ENCODE results near the gene SLC26A9.

SLC26A9 gene

DNA sequence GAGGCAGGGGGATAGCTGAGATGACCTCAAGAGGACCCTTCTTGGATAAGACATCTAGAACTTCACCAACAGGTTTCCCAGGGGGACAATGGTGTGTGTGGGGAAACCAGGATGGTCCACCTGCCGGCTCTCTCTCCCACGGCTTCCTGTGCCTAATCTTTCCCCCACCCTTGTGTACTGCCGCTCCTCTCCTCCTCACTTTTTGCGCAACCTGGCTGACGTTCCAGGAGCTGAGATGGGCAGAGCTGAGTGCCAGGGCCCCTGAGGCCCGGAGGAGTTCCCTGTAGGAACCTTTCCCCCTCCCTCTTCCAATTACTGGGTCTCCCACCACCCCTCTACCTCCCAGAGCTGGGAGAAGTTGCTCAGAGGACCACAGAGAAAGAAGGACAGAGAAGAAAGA lies 6.9 kb downstream of the SLC26A9 start:
- Histone ChIP-seq H3K9ac (ENCODE audit: low read depth in 1 of 2, low read length in 2 of 2) (no peak overlapping the region), H3K4me3 (ENCODE audit: low read length in 2 of 2) (no peak overlapping the region), H3K4me1 (ENCODE audit: control insufficient read depth in 2 of 2, insufficient read depth in 2 of 2, low read length in 2 of 2) (no peaks in the 10 kb centered on the region), H3K27me3 (ENCODE audit: control insufficient read depth in 2 of 2, insufficient read depth in 2 of 2, low read length in 2 of 2) (peaks cover 5 to 15% of the 10 kb centered on the region in 2 donors), H3K9me3 (ENCODE audit: control insufficient read depth in 2 of 2, low read length in 2 of 2) (no peaks in the 10 kb centered on the region), H3K36me3 (ENCODE audit: control insufficient read depth in 2 of 2, insufficient read depth in 2 of 2, low read length in 2 of 2) (no peaks in the 10 kb centered on the region), H3K27ac (ENCODE audit: low read depth in 2 of 2, low read length in 2 of 2) (no peak overlapping the region)

DNA sequence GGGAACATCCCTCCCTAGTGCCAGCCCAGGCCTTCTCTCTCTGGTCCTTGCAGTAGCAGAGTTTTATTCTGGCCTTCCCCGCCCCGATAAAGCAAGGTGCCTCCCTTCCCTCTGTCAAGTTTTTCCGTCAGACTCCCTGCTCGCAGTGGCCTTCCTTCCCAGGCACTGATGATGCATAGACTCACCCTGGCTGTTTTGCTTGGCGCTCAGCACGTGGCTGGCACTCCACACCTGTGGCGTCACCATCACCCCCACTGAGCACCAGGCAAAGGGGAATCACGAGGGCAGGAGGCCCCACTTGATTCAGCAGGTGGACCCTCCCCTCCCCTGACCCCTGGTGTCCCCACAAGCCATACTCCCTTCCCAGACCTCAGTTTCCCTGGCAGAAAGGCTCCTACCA lies 7.4 kb downstream of the SLC26A9 start:
- H3K27ac ChIP-seq (ENCODE audit: low read depth in 2 of 2, low read length in 2 of 2), result no peak overlapping the region
- H3K4me3 ChIP-seq (ENCODE audit: low read length in 2 of 2), result no peak overlapping the region
- H3K4me1 ChIP-seq (ENCODE audit: control insufficient read depth in 2 of 2, insufficient read depth in 2 of 2, low read length in 2 of 2), result no peaks in the 10 kb centered on the region

DNA sequence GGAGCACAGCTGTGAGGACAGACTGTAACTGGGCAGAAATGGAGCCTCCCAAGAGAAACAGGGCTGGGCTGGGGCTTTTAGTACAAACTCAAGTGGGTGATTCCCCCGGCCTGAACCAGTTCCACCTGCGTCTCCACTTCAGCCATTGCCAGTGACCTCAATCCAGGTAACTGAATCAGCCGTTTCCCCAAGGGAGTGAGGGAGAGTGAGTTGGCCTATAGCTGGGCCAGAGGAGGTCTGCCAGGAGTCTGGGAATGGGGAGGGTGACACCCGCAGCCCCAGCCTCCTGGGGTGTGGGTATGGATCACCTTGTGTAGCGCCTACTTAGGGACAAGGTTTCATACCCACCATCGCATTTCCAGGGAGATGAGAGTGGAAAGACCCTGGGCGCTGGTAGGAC lies 8.5 kb downstream of the SLC26A9 start:
- no peak overlapping the region for H3K27ac ChIP-seq (ENCODE audit: low read depth in 2 of 2, low read length in 2 of 2)
- H3K27me3 ChIP-seq (ENCODE audit: control insufficient read depth in 2 of 2, insufficient read depth in 2 of 2, low read length in 2 of 2), result peaks cover 5 to 15% of the 10 kb centered on the region in 2 donors
- H3K9me3 ChIP-seq (ENCODE audit: control insufficient read depth in 2 of 2, low read length in 2 of 2), result no peaks in the 10 kb centered on the region
- no peaks in the 10 kb centered on the region for H3K36me3 ChIP-seq (ENCODE audit: control insufficient read depth in 2 of 2, insufficient read depth in 2 of 2, low read length in 2 of 2)
- no peaks in the 10 kb centered on the region for H3K4me1 ChIP-seq (ENCODE audit: control insufficient read depth in 2 of 2, insufficient read depth in 2 of 2, low read length in 2 of 2)
- no peak overlapping the region for H3K4me3 ChIP-seq (ENCODE audit: low read length in 2 of 2)
- H3K9ac ChIP-seq (ENCODE audit: low read depth in 1 of 2, low read length in 2 of 2), result no peak overlapping the region

More for the DNA sequence above, 7.4 kb downstream of the SLC26A9 start:
- Histone ChIP-seq H3K27me3 (ENCODE audit: control insufficient read depth in 2 of 2, insufficient read depth in 2 of 2, low read length in 2 of 2) (peaks cover 5 to 15% of the 10 kb centered on the region in 2 donors), H3K36me3 (ENCODE audit: control insufficient read depth in 2 of 2, insufficient read depth in 2 of 2, low read length in 2 of 2) (no peaks in the 10 kb centered on the region), H3K9me3 (ENCODE audit: control insufficient read depth in 2 of 2, low read length in 2 of 2) (no peaks in the 10 kb centered on the region), H3K9ac (ENCODE audit: low read depth in 1 of 2, low read length in 2 of 2) (no peak overlapping the region)

DNA sequence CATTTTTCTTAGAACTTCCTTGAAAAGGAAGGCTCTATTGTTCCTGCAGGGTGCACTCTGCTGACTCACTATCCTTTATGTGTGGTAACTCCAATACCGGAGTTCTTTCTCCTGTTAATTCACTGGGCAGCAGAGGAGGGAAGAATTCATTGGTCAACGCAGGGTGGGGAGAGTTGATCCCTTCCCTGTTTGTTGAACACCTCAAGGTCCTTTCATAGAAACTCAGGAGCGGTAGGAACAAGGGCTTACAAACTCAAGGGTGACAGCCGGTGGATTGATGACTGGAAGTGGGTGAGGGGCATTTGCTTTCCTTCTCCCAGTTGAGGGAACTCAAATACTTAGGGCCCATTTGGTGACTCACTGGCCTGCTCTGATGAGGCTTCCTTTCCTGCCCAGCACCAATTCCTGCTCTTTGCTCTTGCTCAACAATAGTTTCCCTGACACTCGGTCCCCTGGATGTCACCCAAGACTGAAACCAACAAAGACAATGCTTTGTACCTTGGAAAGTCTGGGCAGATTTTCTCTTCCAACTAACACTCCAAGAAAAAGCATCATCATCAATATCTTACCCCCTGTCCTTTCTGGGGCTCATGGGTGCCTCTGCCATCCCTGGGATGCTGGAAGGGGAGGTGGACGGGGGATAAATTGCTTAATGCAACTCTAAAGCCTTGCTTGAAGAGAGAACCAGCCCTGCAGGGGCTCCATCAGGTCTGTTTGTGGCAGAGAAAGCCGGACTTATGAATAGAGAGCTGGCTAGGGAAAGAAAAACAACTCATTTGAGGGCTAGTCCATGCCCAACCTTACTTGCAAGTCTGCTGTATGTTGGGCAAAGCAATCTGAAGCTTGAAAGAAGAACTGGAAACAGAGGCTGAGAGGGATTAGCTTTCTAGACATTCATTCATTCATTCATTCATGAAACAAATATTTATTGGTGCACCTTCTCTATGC lies 9.3 kb downstream of the SLC26A9 start:
- no peak overlapping the region for H3K9ac ChIP-seq (ENCODE audit: low read depth in 1 of 2, low read length in 2 of 2)
- no peaks in the 10 kb centered on the region for H3K36me3 ChIP-seq (ENCODE audit: control insufficient read depth in 2 of 2, insufficient read depth in 2 of 2, low read length in 2 of 2)
- H3K9me3 ChIP-seq (ENCODE audit: control insufficient read depth in 2 of 2, low read length in 2 of 2), result no peaks in the 10 kb centered on the region
- peaks cover 5 to 15% of the 10 kb centered on the region in 2 donors for H3K27me3 ChIP-seq (ENCODE audit: control insufficient read depth in 2 of 2, insufficient read depth in 2 of 2, low read length in 2 of 2)
- no peaks in the 10 kb centered on the region for H3K4me1 ChIP-seq (ENCODE audit: control insufficient read depth in 2 of 2, insufficient read depth in 2 of 2, low read length in 2 of 2)
- H3K27ac ChIP-seq (ENCODE audit: low read depth in 2 of 2, low read length in 2 of 2), result no peak overlapping the region
- no peak overlapping the region for H3K4me3 ChIP-seq (ENCODE audit: low read length in 2 of 2)

DNA sequence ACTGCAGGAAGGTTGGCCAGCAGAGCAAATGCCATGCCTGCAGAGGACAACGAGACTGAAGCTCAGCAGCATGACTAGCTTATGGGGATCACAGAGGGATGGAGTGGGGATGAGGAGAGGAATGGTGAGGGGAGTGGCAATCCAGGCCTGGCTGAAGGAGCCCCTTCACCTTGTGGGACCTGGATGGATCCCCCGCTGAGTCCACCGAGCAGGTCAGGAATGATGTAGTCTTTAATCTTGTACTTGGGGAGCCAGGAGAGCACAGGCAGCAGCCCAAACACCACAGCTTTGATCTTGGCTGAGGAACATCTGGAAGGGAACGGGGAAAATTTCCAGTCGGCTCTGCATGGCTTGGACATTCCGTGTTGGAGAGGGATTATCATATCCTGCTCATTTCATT lies 10.5 kb downstream of the SLC26A9 start:
- Histone ChIP-seq H3K36me3 (ENCODE audit: control insufficient read depth in 2 of 2, insufficient read depth in 2 of 2, low read length in 2 of 2) (no peaks in the 10 kb centered on the region), H3K9me3 (ENCODE audit: control insufficient read depth in 2 of 2, low read length in 2 of 2) (no peaks in the 10 kb centered on the region), H3K27ac (ENCODE audit: low read depth in 2 of 2, low read length in 2 of 2) (no peak overlapping the region), H3K27me3 (ENCODE audit: control insufficient read depth in 2 of 2, insufficient read depth in 2 of 2, low read length in 2 of 2) (peaks cover 5 to 15% of the 10 kb centered on the region in 2 donors), H3K9ac (ENCODE audit: low read depth in 1 of 2, low read length in 2 of 2) (no peak overlapping the region), H3K4me1 (ENCODE audit: control insufficient read depth in 2 of 2, insufficient read depth in 2 of 2, low read length in 2 of 2) (no peaks in the 10 kb centered on the region), H3K4me3 (ENCODE audit: low read length in 2 of 2) (no peak overlapping the region)

DNA sequence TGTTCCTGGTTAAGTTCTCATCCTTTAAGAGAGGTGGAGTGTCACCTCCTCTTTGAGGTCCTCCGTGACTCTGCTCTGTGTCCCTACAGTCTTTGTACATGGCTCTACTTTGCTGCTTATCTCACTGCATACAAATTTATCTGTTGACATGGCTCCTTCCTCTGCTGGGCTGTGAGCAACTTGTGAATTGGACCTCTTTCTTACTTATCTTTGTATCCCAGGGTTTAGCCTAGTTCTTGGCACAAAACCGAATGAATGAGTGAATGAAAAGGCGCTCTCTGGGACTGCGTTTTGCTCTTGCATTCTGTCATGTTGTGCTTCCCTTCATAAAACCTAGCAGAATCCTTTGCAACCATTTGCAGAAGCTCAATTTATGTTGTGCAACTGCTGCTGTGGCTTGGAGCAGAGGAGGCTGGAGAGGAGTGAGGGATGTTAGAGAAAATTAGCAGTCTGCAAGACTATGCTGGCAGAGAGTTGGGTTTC lies 12.4 kb downstream of the SLC26A9 start:
- peaks cover 5 to 12% of the 10 kb centered on the region in 2 donors for H3K27me3 ChIP-seq (ENCODE audit: control insufficient read depth in 2 of 2, insufficient read depth in 2 of 2, low read length in 2 of 2)
- H3K9me3 ChIP-seq (ENCODE audit: control insufficient read depth in 2 of 2, low read length in 2 of 2), result no peaks in the 10 kb centered on the region
- H3K4me1 ChIP-seq (ENCODE audit: control insufficient read depth in 2 of 2, insufficient read depth in 2 of 2, low read length in 2 of 2), result no peaks in the 10 kb centered on the region
- H3K9ac ChIP-seq (ENCODE audit: low read depth in 1 of 2, low read length in 2 of 2), result no peak overlapping the region
- H3K27ac ChIP-seq (ENCODE audit: low read depth in 2 of 2, low read length in 2 of 2), result no peak overlapping the region
- H3K36me3 ChIP-seq (ENCODE audit: control insufficient read depth in 2 of 2, insufficient read depth in 2 of 2, low read length in 2 of 2), result no peaks in the 10 kb centered on the region
- no peak overlapping the region for H3K4me3 ChIP-seq (ENCODE audit: low read length in 2 of 2)

DNA sequence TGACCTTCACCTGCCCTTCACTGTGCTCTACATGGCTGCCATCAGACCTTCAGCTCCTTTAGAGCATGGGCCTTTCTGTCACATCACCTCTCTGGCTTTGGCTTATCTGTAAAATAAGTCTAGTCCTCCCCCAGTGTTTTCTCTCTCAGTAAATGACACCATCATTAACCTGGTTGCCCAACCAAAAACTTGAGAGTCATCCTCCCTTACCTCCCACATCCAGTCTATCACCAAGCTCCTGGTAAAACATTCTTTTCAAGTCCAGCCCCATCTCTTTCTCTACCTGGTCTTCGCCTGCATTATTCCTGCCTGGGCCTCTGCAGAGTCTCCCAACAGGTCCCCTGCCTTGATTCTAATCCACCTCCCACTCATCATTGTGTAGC lies 13.1 kb downstream of the SLC26A9 start:
- no peaks in the 10 kb centered on the region for H3K9me3 ChIP-seq (ENCODE audit: control insufficient read depth in 2 of 2, low read length in 2 of 2)
- no peak overlapping the region for H3K4me3 ChIP-seq (ENCODE audit: low read length in 2 of 2)
- H3K4me1 ChIP-seq (ENCODE audit: control insufficient read depth in 2 of 2, insufficient read depth in 2 of 2, low read length in 2 of 2), result no peaks in the 10 kb centered on the region
- H3K36me3 ChIP-seq (ENCODE audit: control insufficient read depth in 2 of 2, insufficient read depth in 2 of 2, low read length in 2 of 2), result no peaks in the 10 kb centered on the region
- peaks cover 3 to 10% of the 10 kb centered on the region in 2 donors for H3K27me3 ChIP-seq (ENCODE audit: control insufficient read depth in 2 of 2, insufficient read depth in 2 of 2, low read length in 2 of 2)
- H3K27ac ChIP-seq (ENCODE audit: low read depth in 2 of 2, low read length in 2 of 2), result no peak overlapping the region
- no peak overlapping the region for H3K9ac ChIP-seq (ENCODE audit: low read depth in 1 of 2, low read length in 2 of 2)

DNA sequence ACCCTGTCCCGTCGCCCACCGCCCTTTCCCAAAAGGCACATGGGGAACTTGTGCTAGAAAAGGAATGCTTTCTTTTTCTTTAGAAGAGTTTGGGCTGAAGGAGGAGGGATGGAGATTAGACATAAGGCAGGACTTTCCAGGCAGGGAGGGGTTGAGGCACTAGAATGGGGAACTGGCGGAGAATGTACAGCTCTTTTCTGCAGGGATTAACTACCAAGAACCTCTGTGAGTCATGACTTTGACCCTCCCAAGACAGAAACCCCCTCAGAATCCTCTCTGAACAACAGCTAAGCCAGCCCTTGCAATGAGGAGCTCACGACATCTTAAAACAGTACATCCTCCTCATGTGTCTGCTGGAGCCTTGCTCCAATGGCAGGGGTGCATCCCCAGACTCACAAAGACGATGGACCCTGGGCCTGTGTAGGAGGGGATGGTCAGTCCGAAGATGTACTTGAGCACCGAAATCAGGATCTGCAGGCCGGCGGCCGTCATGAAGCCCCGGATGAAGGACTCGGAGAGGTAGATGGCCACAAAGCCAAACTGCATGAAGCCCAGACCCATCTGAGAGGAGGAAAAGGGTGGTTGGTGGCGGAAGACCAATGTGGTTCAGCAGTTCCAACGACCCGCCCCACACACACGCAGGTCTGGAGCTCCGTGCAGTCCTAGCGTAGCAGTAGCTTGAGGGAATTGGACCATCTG lies 13.6 kb downstream of the SLC26A9 start:
- Histone ChIP-seq H3K36me3 (ENCODE audit: control insufficient read depth in 2 of 2, insufficient read depth in 2 of 2, low read length in 2 of 2) (no peaks in the 10 kb centered on the region), H3K4me1 (ENCODE audit: control insufficient read depth in 2 of 2, insufficient read depth in 2 of 2, low read length in 2 of 2) (no peaks in the 10 kb centered on the region), H3K9ac (ENCODE audit: low read depth in 1 of 2, low read length in 2 of 2) (no peak overlapping the region)

DNA sequence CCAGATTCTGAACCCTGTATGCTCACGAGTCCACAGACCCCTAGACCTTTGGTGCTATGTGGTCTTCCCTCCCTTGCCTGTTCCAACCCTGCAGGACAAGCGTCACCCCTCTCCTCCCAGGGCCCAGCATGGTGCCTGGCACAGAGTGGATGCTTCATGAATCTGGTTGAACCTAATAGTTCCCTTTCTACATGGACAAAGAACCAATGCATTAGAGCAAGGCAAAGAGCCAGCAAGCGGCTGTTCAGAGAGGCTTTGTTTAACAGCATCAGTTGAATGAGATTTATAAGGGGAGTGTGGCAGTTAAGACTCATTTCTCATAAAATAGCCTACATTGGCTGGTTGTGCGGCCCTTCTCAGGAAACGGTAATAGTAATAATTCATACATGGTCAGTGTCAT lies 14.9 kb downstream of the SLC26A9 start:
- Histone ChIP-seq H3K27me3 (ENCODE audit: control insufficient read depth in 2 of 2, insufficient read depth in 2 of 2, low read length in 2 of 2) (peaks cover 0 to 7% of the 10 kb centered on the region in 2 donors), H3K36me3 (ENCODE audit: control insufficient read depth in 2 of 2, insufficient read depth in 2 of 2, low read length in 2 of 2) (no peaks in the 10 kb centered on the region), H3K9me3 (ENCODE audit: control insufficient read depth in 2 of 2, low read length in 2 of 2) (no peaks in the 10 kb centered on the region), H3K9ac (ENCODE audit: low read depth in 1 of 2, low read length in 2 of 2) (no peak overlapping the region), H3K27ac (ENCODE audit: low read depth in 2 of 2, low read length in 2 of 2) (no peak overlapping the region), H3K4me1 (ENCODE audit: control insufficient read depth in 2 of 2, insufficient read depth in 2 of 2, low read length in 2 of 2) (no peaks in the 10 kb centered on the region), H3K4me3 (ENCODE audit: low read length in 2 of 2) (no peak overlapping the region)

More for the DNA sequence above, 13.6 kb downstream of the SLC26A9 start:
- H3K27me3 ChIP-seq (ENCODE audit: control insufficient read depth in 2 of 2, insufficient read depth in 2 of 2, low read length in 2 of 2), result peaks cover 0 to 10% of the 10 kb centered on the region in 2 donors
- no peak overlapping the region for H3K27ac ChIP-seq (ENCODE audit: low read depth in 2 of 2, low read length in 2 of 2)
- H3K4me3 ChIP-seq (ENCODE audit: low read length in 2 of 2), result no peak overlapping the region
- H3K9me3 ChIP-seq (ENCODE audit: control insufficient read depth in 2 of 2, low read length in 2 of 2), result no peaks in the 10 kb centered on the region

DNA sequence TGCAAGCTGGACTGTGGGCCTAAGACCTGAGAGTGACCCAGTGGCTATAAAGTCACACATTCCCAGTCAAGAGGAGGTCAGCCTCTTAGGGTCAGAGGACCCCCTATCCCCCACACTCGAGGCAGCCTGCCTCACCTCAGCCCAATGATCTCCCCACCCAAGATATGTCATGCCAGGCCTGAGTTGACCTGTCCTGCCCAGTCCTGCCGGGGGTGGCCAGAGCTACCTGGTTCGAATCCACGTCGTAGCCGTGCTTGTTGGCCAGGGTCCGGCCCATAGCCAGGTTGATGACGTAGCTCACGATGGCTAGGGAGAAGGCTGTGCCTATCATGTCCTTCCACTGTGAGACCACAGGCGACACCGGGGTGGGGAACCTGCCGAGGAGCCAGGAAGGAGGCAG lies 15.6 kb downstream of the SLC26A9 start:
- H3K9ac ChIP-seq (ENCODE audit: low read depth in 1 of 2, low read length in 2 of 2), result no peak overlapping the region
- H3K4me3 ChIP-seq (ENCODE audit: low read length in 2 of 2), result no peak overlapping the region
- no peaks in the 10 kb centered on the region for H3K36me3 ChIP-seq (ENCODE audit: control insufficient read depth in 2 of 2, insufficient read depth in 2 of 2, low read length in 2 of 2)
- H3K27me3 ChIP-seq (ENCODE audit: control insufficient read depth in 2 of 2, insufficient read depth in 2 of 2, low read length in 2 of 2), result peaks cover 0 to 6% of the 10 kb centered on the region in 2 donors
- H3K9me3 ChIP-seq (ENCODE audit: control insufficient read depth in 2 of 2, low read length in 2 of 2), result no peaks in the 10 kb centered on the region
- H3K27ac ChIP-seq (ENCODE audit: low read depth in 2 of 2, low read length in 2 of 2), result no peak overlapping the region
- no peaks in the 10 kb centered on the region for H3K4me1 ChIP-seq (ENCODE audit: control insufficient read depth in 2 of 2, insufficient read depth in 2 of 2, low read length in 2 of 2)

Data from mucosa of rectum (tissue), 2 donors.